Epithelial cell of esophagus (primary cell): ENCODE data around the gene NUMBL.

ENCODE experiments used
- DNase-seq: peaks from one replicate; pipeline ENCODE4 v3.0.0; 2010; ENCODE audit warnings: low read depth
- H3K4me3 ChIP-seq: 2 replicates; pipeline ENCODE4 v1.5.1; 2011; ENCODE audit warnings: mild to moderate bottlenecking, low read length, control low read depth
- CTCF ChIP-seq: IDR thresholded peaks from 2 replicates; pipeline ENCODE4 v1.5.1; 2011; ENCODE audit warnings: low read depth, mild to moderate bottlenecking, low read length, control low read depth, inconsistent platforms; ENCODE audit not compliant: insufficient read depth; ENCODE audit errors: missing control alignments

Gene NUMBL

GRCh38 chr19:40684280-40684679, 6.2 kb downstream of the NUMBL start:
- no peak overlapping the region for H3K4me3 ChIP-seq
- TF ChIP-seq CTCF, result no peak
- no peak for DNase-seq

- no peak for DNase-seq
- TF ChIP-seq CTCF, result no peak
- no peak overlapping the region for H3K4me3 ChIP-seq
Observed at GRCh38 chr19:40683437-40683836, 7.0 kb downstream of the NUMBL start.

- DNase-seq, result no peak
- TF ChIP-seq CTCF, result no peak
- H3K4me3 ChIP-seq, result no peak overlapping the region
Observed at GRCh38 chr19:40682431-40682964, 8.0 kb downstream of the NUMBL start.

GRCh38 chr19:40681039-40681438, 9.4 kb downstream of the NUMBL start:
- H3K4me3 ChIP-seq, result no peak overlapping the region
- DNase-seq, result no peak
- TF ChIP-seq CTCF, result no peak

GRCh38 chr19:40677156-40677555, 13.3 kb downstream of the NUMBL start:
- no peak for DNase-seq
- no peak for TF ChIP-seq CTCF
- H3K4me3 ChIP-seq, result no peak overlapping the region

- H3K4me3 ChIP-seq, result no peak overlapping the region
- DNase-seq, result no peak
- no peak for TF ChIP-seq CTCF
Observed at GRCh38 chr19:40674291-40674690, 16.2 kb downstream of the NUMBL start.

- no peak overlapping the region for H3K4me3 ChIP-seq
- no peak for DNase-seq
- no peak for TF ChIP-seq CTCF
Observed at GRCh38 chr19:40673397-40673796, 17.1 kb downstream of the NUMBL start.
